Neural cell (in vitro differentiated cells): ENCODE data around the gene ATP8B4. TPM values are rescaled to one million over a fixed set of nuclear protein-coding genes. Genes with fewer than 3 reads are reported as not detected.

Source experiments
- H2AFZ ChIP-seq: fragments of 200-600, 300-800 bp; sonication (generic), shearing (Covaris generic); 2 replicates; pipeline ENCODE4 v1.6.0; 2014; ENCODE audit warnings: low read depth, mild to moderate bottlenecking, antibody characterized with exemption, low read length, moderate library complexity
- H3F3A ChIP-seq: fragments of 200-600 bp; shearing (Covaris generic); 2 replicates; pipeline ENCODE4 v1.6.1; 2016; ENCODE audit warnings: mild to moderate bottlenecking, moderate library complexity, mixed read lengths, antibody characterized with exemption, low read length; ENCODE audit not compliant: insufficient read depth, poor library complexity, severe bottlenecking
- H3K27ac ChIP-seq: fragments of 200-600, 300-800 bp; sonication (generic), shearing (Covaris generic); 2 replicates; pipeline ENCODE4 v1.5.1; 2014; ENCODE audit warnings: mild to moderate bottlenecking, low read length, moderate library complexity
- H3K27me3 ChIP-seq: fragments of 300-800, 200-600 bp; sonication (generic), shearing (Covaris generic); 2 replicates; pipeline ENCODE4 v1.6.0; 2014; ENCODE audit warnings: mild to moderate bottlenecking, low read depth, low read length, moderate library complexity; ENCODE audit not compliant: insufficient read depth
- H3K36me3 ChIP-seq: fragments of 300-800, 200-600 bp; sonication (generic), shearing (Covaris generic); 2 replicates; pipeline ENCODE4 v1.5.1; 2014; ENCODE audit warnings: mild to moderate bottlenecking, antibody characterized with exemption, low read length, moderate library complexity; ENCODE audit not compliant: insufficient read depth
- H3K4me2 ChIP-seq: fragments of 300-800, 200-600 bp; sonication (generic), shearing (Covaris generic); 2 replicates; pipeline ENCODE4 v1.6.0; 2014; ENCODE audit warnings: mild to moderate bottlenecking, low read length
- H3K4me3 ChIP-seq: fragments of 300-800, 200-600 bp; sonication (generic), shearing (Covaris generic); 2 replicates; pipeline ENCODE4 v1.5.1; 2014; ENCODE audit warnings: mild to moderate bottlenecking, low read length, moderate library complexity
- H3K79me2 ChIP-seq: fragments of 200-600 bp; shearing (Covaris generic); replicated peaks from 2 replicates; pipeline ENCODE4 v1.6.0; 2014; ENCODE audit warnings: mild to moderate bottlenecking, low read length, moderate library complexity; ENCODE audit not compliant: insufficient read depth
- H3K9ac ChIP-seq: fragments of 300-800, 200-600 bp; sonication (generic), shearing (Covaris generic); 2 replicates; pipeline ENCODE4 v1.6.1; 2016; ENCODE audit warnings: mild to moderate bottlenecking, low read length, mixed read lengths
- H3K9me2 ChIP-seq: fragments of 200-600 bp; shearing (Covaris generic); 2 replicates; pipeline ENCODE4 v1.6.1; 2016; ENCODE audit warnings: mild to moderate bottlenecking, low read length, mixed read lengths; ENCODE audit not compliant: insufficient read depth
- H3K9me3 ChIP-seq: fragments of 200-600, 300-800 bp; sonication (generic), shearing (Covaris generic); 2 replicates; pipeline ENCODE4 v1.6.1; 2016; ENCODE audit warnings: mild to moderate bottlenecking, mixed run types, low read length, moderate library complexity, mixed read lengths
- H4K20me1 ChIP-seq: fragments of 200-600 bp; shearing (Covaris generic); 2 replicates; pipeline ENCODE4 v1.6.1; 2016; ENCODE audit warnings: mild to moderate bottlenecking, mixed run types; ENCODE audit not compliant: insufficient read depth
- CTCF ChIP-seq: fragments of 450-650 bp; IDR thresholded peaks from 2 replicates; pipeline ENCODE4 v1.5.1; 2014; ENCODE audit warnings: antibody characterized with exemption, mild to moderate bottlenecking, moderate library complexity; ENCODE audit not compliant: poor library complexity, severe bottlenecking
- EP300 ChIP-seq: fragments of 450-650 bp; conservative IDR thresholded peaks from 2 replicates; pipeline ENCODE4 v1.6.1; 2014; ENCODE audit warnings: antibody characterized with exemption, mild to moderate bottlenecking, moderate library complexity; ENCODE audit not compliant: poor library complexity, severe bottlenecking
- EZH2 ChIP-seq: fragments of 200-600, 300-800 bp; shearing (Covaris generic), sonication (generic); IDR thresholded peaks from 2 replicates; pipeline ENCODE4 v1.6.1; 2014; ENCODE audit warnings: antibody characterized with exemption, low read length, borderline replicate concordance, mild to moderate bottlenecking; ENCODE audit not compliant: insufficient read depth, poor library complexity, severe bottlenecking
- MXI1 ChIP-seq: fragments of 450-650 bp; conservative IDR thresholded peaks from 2 replicates; pipeline ENCODE4 v1.6.1; 2014; ENCODE audit warnings: antibody characterized with exemption, mild to moderate bottlenecking; ENCODE audit not compliant: poor library complexity, severe bottlenecking
- POLR2AphosphoS5 ChIP-seq: IDR thresholded peaks from 2 replicates; pipeline ENCODE4 v1.6.1; 2012
- RAD21 ChIP-seq: fragments of 450-650 bp; conservative IDR thresholded peaks from 2 replicates; pipeline ENCODE4 v1.6.1; 2014; ENCODE audit warnings: antibody characterized with exemption, mild to moderate bottlenecking, moderate library complexity
- REST ChIP-seq: IDR thresholded peaks from 2 replicates; pipeline ENCODE4 v1.6.1; 2012; ENCODE audit warnings: borderline replicate concordance
- SMC3 ChIP-seq: fragments of 450-650 bp; conservative IDR thresholded peaks from 2 replicates; pipeline ENCODE4 v1.6.1; 2014; ENCODE audit warnings: antibody characterized with exemption, mild to moderate bottlenecking, moderate library complexity; ENCODE audit not compliant: poor library complexity
- polyA plus RNA-seq: library from polyadenylated mRNA; depleted of rRNA; stranded (reverse); fragments of >200 nt; gene quantifications from 2 replicates; pipeline ENCODE4 v1.2.3, GENCODE V29; 2014

The ATP8B4 gene
- polyA plus RNA-seq, 1 donor from 2014 or later, result 2.9 TPM

DNA sequence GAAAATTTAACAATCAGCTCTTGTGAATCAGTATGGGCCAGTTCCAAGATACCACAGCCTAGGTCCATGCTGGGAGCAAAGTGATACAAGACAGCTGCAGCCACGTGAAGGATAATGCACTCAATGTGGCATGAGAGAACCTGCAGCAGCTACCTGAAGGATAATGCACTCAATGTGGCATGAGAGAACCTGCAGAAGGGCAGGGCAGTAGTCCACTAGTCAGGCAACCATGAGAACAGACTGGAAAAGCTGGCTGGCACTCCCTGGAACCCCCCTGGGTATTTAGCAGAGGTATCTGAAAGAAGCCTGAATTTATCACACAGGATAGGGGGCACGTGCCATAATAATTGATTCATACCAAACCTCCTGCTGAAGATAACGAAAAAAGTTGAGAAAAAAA, 237.6 kb downstream of the ATP8B4 start:
- Histone ChIP-seq H3K4me3 (no peak overlapping the region), H4K20me1 (no peaks in the 10 kb centered on the region), H3K27ac (no peak overlapping the region), H3K9ac (no peak overlapping the region), H3K4me2 (no peak overlapping the region), H3F3A (no peaks in the 10 kb centered on the region), H3K9me2 (no peaks in the 10 kb centered on the region), H3K27me3 (no peaks in the 10 kb centered on the region), H2AFZ (no peak overlapping the region), H3K9me3 (no peaks in the 10 kb centered on the region), H3K79me2 (no peaks in the 10 kb centered on the region), H3K36me3 (no peaks in the 10 kb centered on the region)
- TF ChIP-seq EZH2, result no peak

DNA sequence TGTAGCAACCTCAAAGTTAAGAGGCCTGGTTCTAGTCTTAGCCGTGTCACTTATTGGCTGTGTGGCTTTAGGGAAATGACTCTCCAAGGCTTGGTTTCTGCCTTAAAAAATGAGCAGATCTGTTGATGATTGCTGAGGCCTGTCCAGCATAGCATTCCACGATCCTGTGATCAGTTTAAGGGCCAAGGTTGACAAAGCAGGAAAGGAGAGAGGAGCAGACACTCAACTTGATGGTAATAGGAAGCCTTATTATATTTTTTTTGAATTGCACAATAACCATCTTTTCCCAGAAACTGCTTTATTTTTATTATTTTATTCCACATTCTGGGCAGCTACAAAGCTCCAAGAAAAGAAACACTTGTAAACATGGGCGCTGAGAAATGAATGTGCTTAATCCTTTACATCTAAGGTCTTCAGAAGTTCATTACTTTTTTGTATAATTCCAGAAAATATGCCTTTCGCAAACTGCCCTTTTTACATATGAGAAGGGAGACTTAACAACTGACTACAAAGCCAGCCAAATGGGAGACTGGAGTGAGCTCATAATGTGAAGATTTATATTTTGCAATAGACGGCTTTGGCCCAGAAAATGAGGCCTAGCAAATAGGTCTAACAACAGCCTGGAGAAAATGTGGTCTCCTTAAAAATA, 241.0 kb downstream of the ATP8B4 start:
- H3F3A ChIP-seq, result no peaks in the 10 kb centered on the region
- H2AFZ ChIP-seq, result no peak overlapping the region
- H3K9me2 ChIP-seq, result no peaks in the 10 kb centered on the region
- TF ChIP-seq MXI1 (no peak), POLR2AphosphoS5 (no peak), RAD21 (no peak), REST (no peak), CTCF (no peak), EZH2 (no peak)
- H3K9ac ChIP-seq, result no peak overlapping the region
- H3K27ac ChIP-seq, result no peak overlapping the region
- H3K36me3 ChIP-seq, result no peaks in the 10 kb centered on the region
- H3K4me2 ChIP-seq, result no peak overlapping the region
- no peaks in the 10 kb centered on the region for H3K9me3 ChIP-seq
- no peaks in the 10 kb centered on the region for H3K27me3 ChIP-seq
- no peaks in the 10 kb centered on the region for H3K79me2 ChIP-seq
- H3K4me3 ChIP-seq, result no peak overlapping the region
- no peaks in the 10 kb centered on the region for H4K20me1 ChIP-seq

DNA sequence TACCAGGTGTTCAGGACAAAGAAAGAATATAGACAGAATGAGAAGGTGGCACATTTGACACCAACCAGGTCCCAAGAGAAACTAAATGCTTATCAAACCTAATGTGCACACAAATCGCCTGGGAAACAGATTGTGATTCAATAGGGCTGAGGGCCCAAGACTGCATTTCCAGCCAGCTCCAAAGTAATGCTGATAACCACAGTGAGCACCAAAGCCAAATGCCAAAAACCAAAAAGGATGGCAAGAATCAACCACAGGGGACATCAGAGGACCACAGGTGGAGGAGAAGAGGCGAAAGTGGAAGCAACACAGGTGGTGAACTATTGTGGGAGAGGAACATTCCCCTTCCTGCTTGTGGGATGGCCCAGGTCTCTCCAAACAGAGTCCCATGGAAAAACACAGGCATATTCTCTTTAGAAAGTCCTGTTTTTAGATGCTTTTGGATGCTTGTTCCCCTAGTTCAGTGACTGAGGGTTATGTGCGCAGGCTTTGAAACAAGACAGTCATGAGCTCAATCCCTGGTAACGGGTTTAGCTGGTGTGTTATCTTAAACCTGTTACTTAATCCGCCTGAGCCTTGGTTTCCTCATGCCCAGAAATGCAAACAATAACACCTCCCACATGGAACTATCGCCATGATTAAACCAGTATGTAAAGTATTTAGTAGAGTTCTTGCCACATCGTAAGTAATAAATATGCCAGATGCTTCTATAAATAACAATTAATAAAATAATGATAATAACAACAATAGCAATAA, 241.7 kb downstream of the ATP8B4 start:
- Histone ChIP-seq H3K36me3 (no peaks in the 10 kb centered on the region), H3K79me2 (no peaks in the 10 kb centered on the region), H3F3A (no peaks in the 10 kb centered on the region), H3K9ac (no peak overlapping the region), H4K20me1 (no peaks in the 10 kb centered on the region), H3K4me3 (no peak overlapping the region), H2AFZ (no peak overlapping the region), H3K9me3 (no peaks in the 10 kb centered on the region), H3K27me3 (no peaks in the 10 kb centered on the region), H3K4me2 (no peak overlapping the region), H3K27ac (no peak overlapping the region), H3K9me2 (no peaks in the 10 kb centered on the region)
- TF ChIP-seq REST, result no peak
- no peak for TF ChIP-seq SMC3
- no peak for TF ChIP-seq MXI1
- no peak for TF ChIP-seq EZH2
- no peak for TF ChIP-seq EP300
- TF ChIP-seq RAD21, result no peak
- TF ChIP-seq POLR2AphosphoS5, result no peak
